GM19438 (cell line): ENCODE measurements around the gene TRIAP1.

ENCODE experiments used
- ATAC-seq: cut with Tn5 transposase; IDR thresholded peaks from one replicate; pipeline ENCODE4 v1.9.1; 2021; ENCODE audit warnings: low read depth; ENCODE audit not compliant: unreplicated experiment

Gene TRIAP1

DNA sequence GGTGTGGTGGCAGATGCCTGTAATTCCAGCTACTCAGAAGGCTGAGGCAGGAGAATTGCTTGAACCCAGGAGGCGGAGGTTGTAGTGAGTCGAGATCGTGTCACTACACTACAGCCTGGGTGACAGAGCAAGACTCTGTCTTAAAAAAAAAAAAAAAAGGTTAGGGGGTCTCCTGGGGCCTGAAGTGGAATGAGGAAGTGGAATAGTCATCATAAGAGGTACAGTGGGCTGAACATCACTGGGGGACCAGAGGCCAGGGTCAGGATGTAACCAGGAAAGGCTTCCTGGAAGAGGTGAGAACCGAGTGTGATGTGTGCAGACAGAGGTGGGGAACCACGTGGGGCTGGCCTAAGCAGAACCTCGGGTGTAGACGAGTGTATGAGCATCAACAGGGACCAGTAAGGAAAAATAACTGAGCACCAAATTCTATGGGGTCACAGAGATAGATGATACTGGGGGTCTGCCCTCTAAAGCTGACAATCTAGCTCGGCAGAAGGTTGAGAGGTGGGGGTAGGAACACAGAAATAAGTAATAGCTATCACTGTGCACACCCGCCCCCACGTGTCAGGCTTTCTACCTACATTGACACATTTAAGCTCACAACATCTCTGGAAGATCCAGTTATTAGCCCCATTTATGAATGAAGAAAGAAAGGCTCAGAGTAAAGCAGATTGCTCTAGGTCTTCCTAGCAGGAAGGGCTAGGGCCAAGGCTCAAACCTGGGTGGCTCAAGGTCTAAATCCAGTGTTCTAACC lies 13.2 kb downstream of the TRIAP1 start:
- ATAC-seq, result no peak

DNA sequence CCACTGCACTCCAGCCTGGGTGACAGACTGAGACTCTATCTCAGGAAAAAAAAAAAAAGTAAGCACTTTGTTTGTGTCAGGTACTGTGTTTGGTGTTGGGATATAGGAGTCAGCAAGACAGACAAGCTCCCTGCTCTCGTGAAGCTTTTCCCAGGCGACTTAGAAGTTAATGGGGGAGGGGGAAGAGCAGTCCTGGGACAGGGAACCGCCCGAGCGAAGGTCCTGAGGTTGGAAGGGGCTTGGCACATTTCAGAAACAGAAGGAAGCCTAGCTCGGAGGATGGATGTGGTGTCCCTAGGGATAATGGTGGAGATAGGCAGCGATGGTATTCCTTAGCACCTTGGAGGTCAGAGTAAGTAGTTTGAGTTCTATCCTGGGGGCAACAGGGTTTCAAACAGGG lies 16.8 kb downstream of the TRIAP1 start:
- no peak for ATAC-seq

DNA sequence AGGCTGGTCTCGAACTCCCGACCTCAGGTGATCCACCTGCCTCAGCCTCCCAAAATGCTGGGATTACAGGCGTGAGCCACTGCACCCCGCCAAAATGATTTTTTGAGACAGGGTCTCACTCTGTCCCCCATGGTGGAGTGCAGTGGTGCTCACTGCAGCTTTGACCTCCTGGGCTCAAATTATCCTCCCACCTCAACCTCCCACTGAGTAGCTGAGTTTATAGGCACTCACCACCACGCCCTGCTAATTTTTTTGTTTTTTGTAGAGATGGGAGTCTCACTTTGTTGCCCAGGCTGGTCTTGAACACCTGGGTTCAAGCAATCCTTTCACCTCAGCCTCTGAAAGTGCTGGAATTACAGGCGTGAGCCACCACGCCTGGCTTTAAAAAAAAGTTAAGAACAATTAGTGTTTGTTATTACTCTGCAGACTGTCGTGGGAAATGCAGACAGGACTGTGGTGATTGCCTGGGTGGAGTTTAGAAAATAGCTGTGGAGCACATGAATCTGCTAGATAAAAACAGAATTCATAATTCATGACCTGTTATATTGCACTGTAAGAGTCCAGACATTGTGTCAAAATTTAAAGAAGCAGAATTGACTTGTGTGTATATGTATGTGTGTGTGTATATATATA lies 17.5 kb downstream of the TRIAP1 start:
- ATAC-seq, result no peak

DNA sequence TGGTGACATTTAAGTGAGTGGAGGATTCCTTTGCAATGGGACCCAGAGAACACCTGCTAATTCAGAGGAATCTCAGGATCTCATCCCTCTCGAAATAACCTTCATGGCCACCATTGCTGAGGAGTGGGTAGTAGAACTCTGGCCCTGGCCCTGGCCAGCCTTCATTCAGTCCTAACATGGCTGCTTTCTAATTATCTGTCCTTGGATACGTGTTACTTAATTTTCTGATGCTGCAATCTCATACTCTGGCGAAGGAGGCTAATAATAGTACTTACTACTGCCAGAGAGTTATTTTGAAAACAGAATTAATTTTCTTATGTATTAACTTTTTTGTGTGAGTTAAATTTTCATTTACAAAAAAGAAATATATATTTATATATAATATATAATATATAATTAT lies 20.4 kb downstream of the TRIAP1 start:
- ATAC-seq, result no peak

DNA sequence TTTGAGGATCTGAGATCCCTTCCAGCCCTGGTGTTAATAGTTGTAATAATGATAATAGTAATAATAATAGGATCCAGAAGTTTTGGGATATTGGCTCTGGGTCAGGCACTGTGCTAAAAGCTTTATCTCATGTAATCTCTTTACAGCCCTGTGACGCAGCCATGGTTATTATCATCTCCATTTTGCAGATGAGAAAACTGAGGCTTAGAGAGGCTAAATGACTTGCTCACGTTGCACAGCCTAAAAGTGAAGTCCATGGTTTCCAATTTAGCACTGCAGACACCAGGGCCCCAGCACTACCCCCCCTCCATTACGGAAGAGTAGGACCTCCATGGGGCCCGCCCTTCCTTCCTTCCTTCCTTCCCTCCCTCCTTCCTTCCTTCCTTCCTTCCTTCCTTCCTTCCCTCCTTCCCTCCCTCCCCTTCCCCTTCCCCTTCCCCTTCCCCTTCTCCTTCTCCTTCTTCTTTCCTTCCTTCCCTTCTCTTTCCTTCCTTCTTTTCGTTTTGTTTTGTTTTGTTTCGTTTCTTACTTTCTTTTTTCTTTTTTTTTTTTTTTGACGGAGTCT lies 23.2 kb downstream of the TRIAP1 start:
- ATAC-seq, result no peak

DNA sequence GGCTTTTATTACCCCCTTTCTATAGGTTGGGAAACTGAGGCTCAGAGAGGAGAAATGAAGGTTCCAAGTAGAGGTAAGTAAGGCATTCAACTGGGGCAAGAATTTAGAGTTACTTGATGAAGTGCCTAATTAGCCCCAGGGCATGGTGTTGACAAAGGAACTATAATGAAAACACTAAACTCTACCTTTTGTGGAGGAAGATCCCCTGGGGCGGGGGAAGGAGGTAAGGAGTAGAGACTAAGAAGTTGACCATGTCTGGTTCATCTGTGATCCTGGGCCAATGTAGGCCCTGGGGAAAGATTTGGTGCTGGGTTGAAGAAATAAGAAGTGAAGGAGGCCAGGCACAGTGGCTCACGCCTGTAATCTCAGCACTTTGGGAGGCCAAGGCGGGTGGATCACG lies 24.5 kb downstream of the TRIAP1 start:
- ATAC-seq, result no peak

DNA sequence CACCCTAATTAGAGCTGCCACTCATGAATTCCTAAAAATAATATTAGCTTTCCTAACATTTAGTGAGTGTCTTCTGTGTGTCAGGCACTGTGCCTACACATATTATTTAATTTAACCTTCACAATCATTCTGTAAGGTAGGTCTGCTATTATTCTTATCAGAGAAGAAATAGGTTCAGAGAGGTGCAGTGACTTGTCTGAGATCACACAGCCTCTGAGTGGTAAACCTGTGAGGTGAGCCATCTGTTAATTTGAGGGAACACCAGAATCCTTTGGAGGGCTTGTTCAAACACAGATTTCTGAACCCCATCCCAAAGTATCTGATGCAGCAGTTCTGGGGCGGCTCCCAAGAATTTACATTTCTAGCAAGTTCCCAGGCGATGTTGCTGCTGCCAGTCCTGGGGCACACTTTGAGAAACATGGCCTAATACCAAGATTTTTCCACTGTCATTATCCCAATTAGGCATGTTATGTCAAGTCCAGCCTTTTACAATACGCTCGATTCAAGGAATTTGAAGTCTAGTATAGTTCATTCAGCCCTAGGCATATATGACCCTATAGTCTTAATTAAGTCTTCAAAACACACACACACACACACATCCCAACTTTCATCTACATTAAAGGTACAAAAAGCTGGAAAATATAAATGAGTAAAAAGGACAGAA lies 28.1 kb downstream of the TRIAP1 start:
- no peak for ATAC-seq

DNA sequence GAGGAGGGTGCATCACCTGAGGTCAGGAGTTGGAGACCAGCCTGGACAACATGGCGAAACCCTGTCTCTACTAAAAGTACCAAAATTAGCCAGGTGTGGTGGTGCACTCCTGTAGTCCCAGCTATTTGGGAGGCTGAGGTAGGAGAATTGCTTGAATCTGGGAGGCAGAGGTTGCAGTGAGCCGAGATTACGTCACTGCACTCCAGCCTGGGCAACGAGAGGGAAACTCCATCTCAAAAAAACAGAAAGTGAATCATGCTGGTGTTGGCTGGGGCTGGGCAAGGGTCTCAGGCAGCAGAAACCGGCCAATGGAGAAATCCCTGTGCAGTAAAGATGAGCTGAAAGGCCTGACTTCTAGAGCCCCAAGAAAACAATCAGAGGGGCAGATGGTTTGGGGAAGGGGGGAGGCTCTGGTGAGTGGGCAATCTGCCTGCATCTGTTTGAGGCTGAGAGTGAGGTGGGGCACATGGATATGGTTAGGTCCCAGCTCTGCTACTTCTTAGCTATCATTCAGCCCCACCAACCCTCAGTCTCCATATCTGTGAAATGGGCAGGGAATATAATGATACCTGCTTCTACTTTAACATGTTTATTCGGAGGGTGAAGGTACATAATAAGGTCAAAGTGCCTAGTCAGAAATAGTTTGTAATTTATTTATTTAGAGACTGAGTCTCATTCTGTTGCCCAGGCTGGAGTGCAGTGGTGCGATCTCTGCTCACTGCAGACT lies 29.5 kb downstream of the TRIAP1 start:
- no peak for ATAC-seq

DNA sequence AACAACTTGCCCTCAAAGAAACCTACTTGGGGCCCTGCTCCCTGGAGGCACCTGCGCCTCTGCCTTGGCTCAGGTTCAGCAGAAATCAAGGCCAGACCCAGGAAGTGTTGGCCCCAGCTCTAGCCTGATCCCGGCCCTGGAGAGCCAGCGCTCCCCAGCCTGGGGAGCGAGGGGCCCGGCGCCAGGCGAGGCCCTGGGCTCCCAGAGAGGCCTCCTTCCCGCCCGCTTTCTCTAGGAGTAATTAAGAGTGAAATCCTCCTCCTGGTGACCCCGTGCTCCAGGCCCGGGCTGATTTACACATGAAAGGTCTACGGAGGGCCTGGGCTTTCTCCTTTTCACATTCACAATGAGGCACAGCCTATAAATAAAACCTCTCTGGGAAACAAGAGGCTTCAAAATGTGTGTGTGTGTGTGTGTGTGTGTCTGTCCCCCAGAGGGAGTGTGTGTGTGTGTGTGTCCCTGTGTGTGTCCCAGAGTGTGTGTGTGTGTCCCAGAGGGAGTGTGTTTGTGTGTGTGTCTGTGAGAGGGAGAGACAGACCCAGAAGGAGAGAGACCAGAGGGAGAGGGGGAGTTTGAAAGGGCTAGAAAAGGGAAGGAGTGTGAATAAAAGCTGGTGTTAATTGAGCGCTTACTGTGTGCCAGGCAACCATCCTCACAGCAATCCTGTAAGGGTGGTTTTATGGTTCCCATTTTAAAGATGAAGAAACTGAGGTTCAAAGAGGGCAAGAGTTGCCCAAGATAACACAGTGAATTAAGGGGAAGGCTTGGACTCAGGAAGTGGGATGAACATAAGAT lies 32.1 kb downstream of the TRIAP1 start:
- ATAC-seq, result no peak

DNA sequence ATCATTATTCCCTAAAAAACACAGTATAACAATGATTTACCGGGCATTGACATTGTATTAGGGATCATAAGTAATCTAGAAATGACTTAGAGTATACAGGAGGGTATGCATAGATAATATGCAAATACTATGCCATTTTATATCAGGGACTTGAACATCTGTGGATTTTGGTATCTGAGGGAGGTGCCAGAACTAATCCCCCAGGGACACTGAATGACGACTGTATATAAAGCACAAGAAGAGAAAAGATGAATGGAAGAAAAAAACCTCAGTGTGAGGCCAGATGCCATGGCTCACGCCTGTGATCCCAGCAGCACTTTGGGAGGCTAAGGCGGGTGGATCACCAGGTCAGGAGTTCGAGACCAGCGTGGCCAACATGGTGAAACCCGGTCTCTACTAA lies 33.8 kb downstream of the TRIAP1 start:
- ATAC-seq, result no peak

DNA sequence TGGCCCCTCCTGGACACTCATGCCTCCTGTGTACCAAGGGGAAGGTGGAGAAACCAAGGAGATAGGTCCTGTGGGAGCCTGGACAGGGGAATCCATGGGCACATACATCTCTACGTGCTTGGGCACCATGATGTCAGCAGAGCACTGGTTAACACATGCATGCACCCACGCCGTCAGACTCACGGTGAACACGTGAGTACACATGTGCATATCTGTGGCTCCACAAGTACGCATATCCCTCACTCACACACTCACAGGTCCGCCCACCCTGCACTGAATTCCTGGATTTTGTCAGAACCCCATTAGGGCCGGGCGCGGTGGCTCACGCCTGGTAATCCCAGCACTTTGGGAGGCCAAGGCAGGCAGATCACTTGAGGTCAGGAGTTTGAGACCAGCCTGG lies 37.4 kb downstream of the TRIAP1 start:
- ATAC-seq, result no peak

DNA sequence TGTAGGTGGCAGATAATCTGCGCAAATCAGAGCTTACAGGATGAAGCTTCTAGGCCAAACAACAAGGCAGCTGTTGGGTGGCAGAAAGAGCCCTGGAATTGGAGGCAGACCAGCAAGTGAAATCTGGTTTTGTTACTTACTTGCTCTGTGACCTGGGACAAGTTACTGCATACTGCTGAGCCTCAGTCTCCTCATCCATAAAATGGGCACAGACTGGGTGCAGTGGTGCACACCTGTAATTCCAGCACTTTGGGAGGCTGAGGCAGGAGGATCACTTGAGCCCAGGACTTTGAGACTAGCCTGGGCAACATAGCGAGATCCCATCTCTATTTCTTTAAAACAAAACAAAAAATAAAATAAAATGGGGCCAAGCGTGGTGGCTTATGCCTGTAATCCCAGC lies 39.6 kb downstream of the TRIAP1 start:
- no peak for ATAC-seq

DNA sequence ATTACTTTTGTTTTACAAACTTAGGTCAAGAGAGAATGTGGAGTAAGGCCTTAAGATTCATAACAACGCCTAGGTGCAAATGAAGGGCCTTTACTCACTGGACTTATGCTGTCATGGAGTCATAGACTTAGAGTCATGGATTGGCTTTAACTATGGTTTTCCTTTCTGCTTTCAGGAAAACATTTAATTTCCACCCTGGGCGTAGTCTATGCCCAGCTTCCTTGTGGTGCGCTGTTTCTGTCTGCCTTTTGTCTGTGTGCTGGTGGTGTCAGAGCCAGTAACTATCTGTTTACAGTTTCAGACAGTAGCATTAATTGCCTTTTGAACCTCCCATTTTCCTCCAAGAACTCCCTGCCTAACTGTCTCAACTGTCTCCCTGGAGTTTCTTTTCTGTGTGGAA lies 40.1 kb downstream of the TRIAP1 start:
- no peak for ATAC-seq

DNA sequence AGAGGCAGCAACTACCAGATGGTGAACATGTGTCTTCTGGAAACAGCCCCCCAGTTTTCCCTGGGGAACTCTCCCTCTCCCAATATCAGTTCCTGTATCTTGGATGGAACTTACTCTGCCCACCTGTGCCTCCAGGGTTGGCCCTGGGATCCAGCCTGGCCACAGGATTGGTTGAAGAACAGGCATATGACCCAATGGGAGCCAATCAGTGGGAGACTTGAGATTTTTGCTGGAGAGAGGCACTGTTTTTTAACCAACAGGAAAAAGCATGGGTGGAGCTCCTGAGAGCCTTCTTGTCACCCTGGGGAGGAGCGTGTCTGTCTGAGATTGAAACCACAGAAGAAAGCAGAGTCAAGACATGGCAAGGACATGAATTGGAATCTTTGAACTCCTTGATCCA lies 41.9 kb downstream of the TRIAP1 start:
- no peak for ATAC-seq

DNA sequence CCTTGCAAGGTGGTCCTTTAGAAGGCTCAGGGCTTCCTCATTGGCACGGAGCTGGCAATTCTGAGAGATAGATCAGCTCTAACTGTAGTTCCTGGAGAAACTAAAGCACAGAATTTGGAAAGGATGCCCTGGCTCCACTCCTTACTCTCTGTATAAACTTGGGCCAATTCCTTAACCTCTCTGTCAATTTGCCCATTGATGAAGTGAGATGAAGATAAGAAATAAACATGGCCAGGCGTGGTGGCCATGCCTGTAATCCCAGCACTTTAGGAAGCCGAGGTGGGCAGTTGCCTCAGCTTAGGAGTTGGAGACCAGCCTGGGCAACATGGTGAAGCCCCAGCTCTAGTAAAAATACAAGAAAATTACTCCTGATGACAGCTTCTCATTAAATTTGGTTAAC lies 42.3 kb downstream of the TRIAP1 start:
- ATAC-seq, result no peak

DNA sequence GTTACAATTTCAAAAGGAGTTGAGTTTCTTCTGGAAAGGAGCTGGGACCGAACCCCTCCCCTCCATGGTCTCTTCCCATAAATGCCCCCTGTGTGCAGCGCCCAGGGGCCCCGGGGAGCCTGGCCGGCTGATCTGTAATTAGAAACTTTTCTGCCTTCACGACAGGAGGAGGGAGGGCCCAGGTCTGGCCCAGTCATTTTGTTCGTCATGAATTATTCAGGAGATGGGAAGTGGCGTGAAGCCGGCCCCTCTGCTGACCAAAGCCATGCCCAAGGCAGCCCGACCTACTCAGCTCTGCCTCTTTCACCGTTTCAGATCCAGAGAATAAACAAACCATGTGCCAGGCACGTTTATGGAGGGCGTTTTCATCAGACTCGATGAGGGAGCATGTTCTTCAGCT lies 44.0 kb downstream of the TRIAP1 start:
- ATAC-seq, result no peak

DNA sequence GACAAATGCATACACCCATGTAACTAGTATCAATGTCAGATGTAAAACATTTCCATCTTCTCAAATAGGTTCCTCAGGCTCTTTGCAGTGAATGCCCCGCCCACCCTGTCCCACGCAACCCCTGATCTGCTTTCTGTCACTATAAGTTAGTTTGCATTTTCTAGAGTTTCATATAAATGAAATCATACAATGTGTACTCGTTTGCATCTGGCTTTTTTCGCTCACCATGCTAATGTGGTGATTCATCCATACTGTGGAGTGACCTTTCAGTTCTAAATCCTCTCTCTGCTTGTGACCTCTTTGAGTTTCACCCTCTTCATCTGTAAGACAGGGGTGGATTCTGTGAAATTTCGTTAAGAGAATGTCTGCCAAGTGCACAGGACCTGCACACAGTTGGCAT lies 46.7 kb downstream of the TRIAP1 start:
- ATAC-seq, result no peak

DNA sequence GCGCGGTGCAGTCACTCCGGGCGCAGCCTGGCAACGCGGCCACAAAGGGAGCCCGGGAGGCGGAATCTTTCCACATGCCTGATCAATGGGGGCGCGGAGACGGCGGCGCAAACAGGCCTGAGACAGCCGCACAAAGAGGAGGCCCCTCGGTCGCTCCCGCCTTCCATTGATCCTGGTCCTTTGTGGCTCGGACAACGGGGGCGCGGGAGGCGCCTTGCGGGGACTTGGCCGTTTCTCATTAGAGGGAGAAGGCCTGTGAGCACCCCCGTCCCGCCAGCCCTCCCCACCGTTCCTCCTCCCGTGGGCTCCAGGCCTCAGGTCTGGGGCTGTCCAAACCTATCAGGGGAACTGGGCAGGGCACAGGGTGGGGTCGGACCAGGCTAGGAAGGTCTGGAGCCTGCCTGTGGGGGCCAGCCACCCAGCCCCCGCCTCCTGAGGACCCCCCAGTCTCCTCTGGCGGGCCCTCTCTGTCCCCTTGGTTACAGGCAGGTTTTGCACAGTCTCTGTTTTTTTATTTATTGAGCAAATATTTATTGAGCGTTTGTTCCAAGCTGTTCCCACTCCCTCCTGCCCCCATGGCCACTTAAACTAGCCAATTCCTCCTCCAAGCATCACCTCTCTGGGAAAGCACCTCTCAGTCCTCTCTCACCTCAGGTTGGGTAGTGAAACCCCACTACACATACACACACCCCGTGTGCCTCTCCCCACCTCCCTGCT lies 48.2 kb downstream of the TRIAP1 start:
- ATAC-seq, result no peak

DNA sequence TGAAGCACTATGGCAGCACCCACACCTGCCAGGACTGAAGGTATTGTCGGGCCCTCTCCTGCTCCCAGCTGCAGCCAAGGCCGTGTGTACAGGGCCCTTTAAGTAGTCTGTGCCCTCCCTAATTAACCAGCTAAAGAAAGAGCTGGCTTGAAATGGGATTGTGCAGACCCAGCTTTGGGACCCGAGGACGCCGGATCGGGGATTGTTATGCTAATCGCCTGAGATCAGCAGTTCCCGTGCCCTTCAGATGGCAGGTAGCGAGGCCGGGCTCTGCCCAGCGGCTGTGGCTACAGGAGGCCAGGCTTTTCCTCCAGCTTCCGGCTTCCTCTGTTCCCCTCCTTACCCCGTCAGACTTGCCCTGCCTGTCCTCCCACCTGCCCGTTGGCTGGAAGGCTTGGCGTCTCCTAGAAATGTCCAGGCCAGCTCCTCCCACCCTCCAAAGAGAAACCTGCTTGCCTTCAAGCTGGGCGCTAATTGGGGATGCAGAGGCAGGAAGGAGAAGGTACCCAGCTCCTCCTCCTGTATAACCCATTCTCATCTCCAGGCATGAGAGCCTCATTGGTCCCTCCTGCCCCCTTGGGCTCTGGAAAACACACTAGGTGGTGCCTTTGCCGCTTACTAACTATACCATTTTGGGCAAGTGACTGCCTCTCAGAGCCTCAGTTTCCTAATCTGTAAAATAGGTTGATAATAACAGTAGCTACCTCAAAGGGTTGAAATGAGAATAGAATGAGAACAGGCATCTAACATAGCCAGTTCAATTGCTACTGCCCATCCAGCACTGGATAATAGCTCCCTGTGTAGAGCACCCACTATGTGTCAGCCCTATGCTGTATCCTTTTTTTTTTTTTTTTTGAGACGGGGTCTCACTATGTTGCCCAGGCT lies 51.5 kb downstream of the TRIAP1 start:
- no peak for ATAC-seq
